ENCODE data around the gene VOPP1.
"Not testable (repeated sequence)": the region's sequence is repeated elsewhere in the genome, so short reads cannot be mapped to it uniquely, and the experiment has no call there.

Gene VOPP1

GRCh38 chr7:55572378-55573233, at the start of gene VOPP1:
TSS of gene VOPP1 (minus strand) at chr7:55572502. CDS start at chr7:55572324, 178 bp downstream.
- peak; percentile 77 for DNase-seq

- no peak for DNase-seq
These were observed 46.6 kb upstream of the VOPP1 start for GRCh38 chr7:55618913-55619312.

- DNase-seq: not testable (repeated sequence)
These were observed 42.2 kb upstream of the VOPP1 start for GRCh38 chr7:55614365-55615064.

- not testable (repeated sequence) for DNase-seq
These were observed 37.4 kb upstream of the VOPP1 start for GRCh38 chr7:55609726-55610125.

GRCh38 chr7:55605661-55606060, 33.4 kb upstream of the VOPP1 start:
- DNase-seq: not testable (repeated sequence)

- DNase-seq: not testable (repeated sequence)
These were observed 25.7 kb upstream of the VOPP1 start for GRCh38 chr7:55597944-55598499.

- DNase-seq: not testable (repeated sequence)
These were observed 25.0 kb upstream of the VOPP1 start for GRCh38 chr7:55597214-55597739.

GRCh38 chr7:55595511-55595910, 23.2 kb upstream of the VOPP1 start:
- DNase-seq: no peak

GRCh38 chr7:55594870-55595269, 22.6 kb upstream of the VOPP1 start:
- DNase-seq: no peak

- DNase-seq: no peak
These were observed 22.1 kb upstream of the VOPP1 start for GRCh38 chr7:55594414-55594813.

- peak; percentile 45 for DNase-seq
These were observed 21.4 kb upstream of the VOPP1 start for GRCh38 chr7:55593515-55594318.

GRCh38 chr7:55593172-55593514, 20.8 kb upstream of the VOPP1 start:
- no peak for DNase-seq

- no peak for DNase-seq
These were observed 20.2 kb upstream of the VOPP1 start for GRCh38 chr7:55592492-55592891.

- DNase-seq: no peak
These were observed 19.1 kb upstream of the VOPP1 start for GRCh38 chr7:55591282-55591931.

- no peak for DNase-seq
These were observed 18.4 kb upstream of the VOPP1 start for GRCh38 chr7:55590517-55591281.

- DNase-seq: no peak
These were observed 17.6 kb upstream of the VOPP1 start for GRCh38 chr7:55589905-55590304.

GRCh38 chr7:55588976-55589604, 16.8 kb upstream of the VOPP1 start:
- no peak for DNase-seq

- DNase-seq: no peak
These were observed 16.0 kb upstream of the VOPP1 start for GRCh38 chr7:55588379-55588699.

GRCh38 chr7:55587687-55588378, 15.5 kb upstream of the VOPP1 start:
- no peak for DNase-seq

GRCh38 chr7:55582656-55583055, 10.4 kb upstream of the VOPP1 start:
- not testable (repeated sequence) for DNase-seq
